ENCODE data around the gene KCNA5.

DNA sequence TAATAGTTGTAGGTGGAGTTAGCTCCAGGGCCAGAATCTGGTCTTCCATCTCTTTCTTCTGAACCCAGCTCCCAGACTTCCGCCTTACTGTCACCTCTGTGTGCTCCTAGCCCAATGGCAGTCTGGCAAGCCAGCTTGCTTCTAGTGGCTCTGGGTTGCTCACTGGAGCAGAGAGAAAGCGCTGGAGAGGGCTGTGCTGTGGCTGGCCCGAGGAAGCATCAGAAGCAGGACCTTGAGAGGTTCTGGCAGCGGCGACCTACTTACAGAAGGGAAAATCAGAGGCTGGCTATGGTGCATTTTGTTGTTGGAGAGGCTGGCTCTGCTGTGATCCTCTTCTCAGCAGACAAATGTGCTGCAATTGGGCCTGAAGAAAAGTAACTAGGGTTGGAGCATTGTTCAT, 28.6 kb downstream of the KCNA5 start:
- TF ChIP-seq YY1 (IDR thresholded peaks at IDR 0.05; ENCODE audit: extremely low read depth, insufficient replicate concordance, low read depth, low read length), result no peak
- TF ChIP-seq CTCF (IDR thresholded peaks at IDR 0.05 in 2 of 3, conservative IDR thresholded peaks at IDR 0.05 in 1 of 3; ENCODE audit: borderline replicate concordance in 1 of 3, insufficient read depth in 1 of 3, low read depth in 2 of 3, low read length in 2 of 3), result no peak
- TF ChIP-seq, protein P1, sequence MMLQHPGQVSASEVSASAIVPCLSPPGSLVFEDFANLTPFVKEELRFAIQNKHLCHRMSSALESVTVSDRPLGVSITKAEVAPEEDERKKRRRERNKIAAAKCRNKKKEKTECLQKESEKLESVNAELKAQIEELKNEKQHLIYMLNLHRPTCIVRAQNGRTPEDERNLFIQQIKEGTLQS (IDR thresholded peaks at IDR 0.05), result no peak
- TF ChIP-seq SIN3A (IDR thresholded peaks at IDR 0.05; ENCODE audit: low read depth), result no peak
- TF ChIP-seq EGR1 (IDR thresholded peaks at IDR 0.05; ENCODE audit: low read depth), result no peak

Data from HCT116 (cell line).